ENCODE data around the gene MET. TPM values are rescaled to one million over a fixed set of nuclear protein-coding genes. Genes with fewer than 3 reads are reported as not detected.

MET gene
- total RNA-seq, 2 donors from 2014 or later, result 15.8 to 18.6 TPM

DNA sequence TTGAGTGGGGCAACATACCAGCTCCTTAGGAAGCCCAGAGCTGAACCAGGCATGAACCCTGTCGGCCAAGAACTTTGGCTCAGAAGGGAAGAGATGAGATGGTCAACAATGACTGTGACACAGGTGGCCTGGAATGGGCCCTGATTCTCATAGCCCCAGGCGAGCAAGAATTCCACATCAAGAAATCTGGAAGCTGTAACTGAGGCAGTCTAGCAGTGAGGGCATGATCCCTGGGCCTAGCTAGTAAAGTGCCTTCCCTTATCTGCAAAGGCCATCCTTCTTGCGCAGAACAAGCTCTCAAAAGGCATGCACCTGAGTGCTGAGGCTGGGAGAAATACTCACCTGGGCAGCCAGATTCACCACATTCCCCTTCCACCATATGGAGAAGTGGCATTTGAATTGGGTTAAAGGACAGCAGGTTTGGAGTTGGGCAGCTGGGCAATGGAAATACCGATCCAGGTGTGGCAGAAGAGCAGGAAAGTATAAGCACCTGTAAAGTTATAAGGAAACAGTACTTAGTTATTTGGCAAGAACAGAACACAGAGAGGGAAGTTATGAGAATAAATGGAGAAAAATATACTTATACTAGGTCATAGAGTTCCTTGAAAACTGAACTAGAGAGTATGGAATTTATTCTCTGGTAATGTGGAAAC, 111.8 kb downstream of the MET start:
- TF ChIP-seq, protein P1, sequence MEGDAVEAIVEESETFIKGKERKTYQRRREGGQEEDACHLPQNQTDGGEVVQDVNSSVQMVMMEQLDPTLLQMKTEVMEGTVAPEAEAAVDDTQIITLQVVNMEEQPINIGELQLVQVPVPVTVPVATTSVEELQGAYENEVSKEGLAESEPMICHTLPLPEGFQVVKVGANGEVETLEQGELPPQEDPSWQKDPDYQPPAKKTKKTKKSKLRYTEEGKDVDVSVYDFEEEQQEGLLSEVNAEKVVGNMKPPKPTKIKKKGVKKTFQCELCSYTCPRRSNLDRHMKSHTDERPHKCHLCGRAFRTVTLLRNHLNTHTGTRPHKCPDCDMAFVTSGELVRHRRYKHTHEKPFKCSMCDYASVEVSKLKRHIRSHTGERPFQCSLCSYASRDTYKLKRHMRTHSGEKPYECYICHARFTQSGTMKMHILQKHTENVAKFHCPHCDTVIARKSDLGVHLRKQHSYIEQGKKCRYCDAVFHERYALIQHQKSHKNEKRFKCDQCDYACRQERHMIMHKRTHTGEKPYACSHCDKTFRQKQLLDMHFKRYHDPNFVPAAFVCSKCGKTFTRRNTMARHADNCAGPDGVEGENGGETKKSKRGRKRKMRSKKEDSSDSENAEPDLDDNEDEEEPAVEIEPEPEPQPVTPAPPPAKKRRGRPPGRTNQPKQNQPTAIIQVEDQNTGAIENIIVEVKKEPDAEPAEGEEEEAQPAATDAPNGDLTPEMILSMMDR (IDR thresholded peaks at IDR 0.05), result no peak
- no peak for ATAC-seq (ENCODE audit: insufficient number of reproducible peaks, low FRiP score, low read depth)
- no peaks in the 10 kb centered on the region for H3K36me3 ChIP-seq
- no peaks in the 10 kb centered on the region for H3K9me3 ChIP-seq
- no peak for DNase-seq (ENCODE audit: low spot score)
- H3K4me3 ChIP-seq, result no peak overlapping the region
- H3K27ac ChIP-seq, result no peak overlapping the region
- H3K27me3 ChIP-seq (replicated peaks; ENCODE audit: insufficient read depth), result no peaks in the 10 kb centered on the region
- peaks cover 9 to 35% of the 10 kb centered on the region in 2 donors for H3K4me1 ChIP-seq (ENCODE audit: control insufficient read depth in 1 of 2, low read depth in 2 of 2)

DNA sequence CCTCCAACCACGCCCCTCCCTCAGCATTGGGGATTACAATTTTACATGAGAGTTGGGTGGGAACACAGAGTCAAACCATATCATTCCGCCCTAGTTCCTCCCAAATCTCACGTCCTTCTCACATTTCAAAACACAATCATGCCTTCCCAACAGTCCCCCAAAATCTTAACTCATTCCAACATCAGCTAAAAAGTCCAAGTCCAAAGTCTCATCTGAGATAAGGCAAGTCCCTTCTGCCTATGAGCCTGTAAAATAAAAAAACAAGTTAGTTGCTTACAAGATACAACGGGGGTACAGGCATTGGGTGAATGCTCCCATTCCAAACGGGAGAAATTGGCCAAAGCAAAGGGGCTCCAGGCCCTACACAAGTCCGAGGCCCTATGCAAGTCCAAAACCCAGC, 112.7 kb downstream of the MET start:
- TF ChIP-seq, protein P1 (IDR thresholded peaks at IDR 0.05), result no peak
- no peak for DNase-seq (ENCODE audit: low spot score)
- Histone ChIP-seq H3K4me3 (no peak overlapping the region), H3K27ac (no peak overlapping the region), H3K9me3 (no peaks in the 10 kb centered on the region), H3K36me3 (no peaks in the 10 kb centered on the region), H3K27me3 (replicated peaks; ENCODE audit: insufficient read depth) (no peaks in the 10 kb centered on the region), H3K4me1 (ENCODE audit: control insufficient read depth in 1 of 2, low read depth in 2 of 2) (peaks cover 9 to 32% of the 10 kb centered on the region in 2 donors)
- ATAC-seq (ENCODE audit: insufficient number of reproducible peaks, low FRiP score, low read depth), result no peak

DNA sequence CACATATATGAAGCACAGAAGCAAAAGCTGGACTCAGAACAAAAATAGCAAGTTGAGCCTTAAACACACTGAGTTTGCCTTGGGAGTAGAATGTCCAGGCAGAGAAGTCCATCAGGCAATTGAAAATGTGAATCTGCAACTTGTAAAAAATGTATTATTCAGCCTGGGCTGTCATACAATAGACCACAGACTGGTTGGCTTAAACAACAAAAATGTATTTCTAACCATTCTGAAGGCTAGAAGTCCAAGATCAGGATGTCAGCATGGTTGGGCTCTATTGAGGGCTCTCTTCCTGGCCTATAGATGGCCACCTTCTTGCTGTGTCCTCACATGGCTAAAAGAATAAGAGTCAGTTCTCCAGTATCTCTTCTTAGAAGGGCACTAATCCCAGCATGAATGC, 113.8 kb downstream of the MET start:
- DNase-seq (ENCODE audit: low spot score) (no peak), ATAC-seq (ENCODE audit: insufficient number of reproducible peaks, low FRiP score, low read depth) (no peak)
- Histone ChIP-seq H3K27ac (no peak overlapping the region), H3K36me3 (no peaks in the 10 kb centered on the region), H3K4me1 (ENCODE audit: control insufficient read depth in 1 of 2, low read depth in 2 of 2) (peaks cover 3 to 20% of the 10 kb centered on the region in 2 donors), H3K27me3 (replicated peaks; ENCODE audit: insufficient read depth) (no peaks in the 10 kb centered on the region), H3K9me3 (no peaks in the 10 kb centered on the region), H3K4me3 (no peak overlapping the region)
- TF ChIP-seq, protein P1 (IDR thresholded peaks at IDR 0.05), result no peak

DNA sequence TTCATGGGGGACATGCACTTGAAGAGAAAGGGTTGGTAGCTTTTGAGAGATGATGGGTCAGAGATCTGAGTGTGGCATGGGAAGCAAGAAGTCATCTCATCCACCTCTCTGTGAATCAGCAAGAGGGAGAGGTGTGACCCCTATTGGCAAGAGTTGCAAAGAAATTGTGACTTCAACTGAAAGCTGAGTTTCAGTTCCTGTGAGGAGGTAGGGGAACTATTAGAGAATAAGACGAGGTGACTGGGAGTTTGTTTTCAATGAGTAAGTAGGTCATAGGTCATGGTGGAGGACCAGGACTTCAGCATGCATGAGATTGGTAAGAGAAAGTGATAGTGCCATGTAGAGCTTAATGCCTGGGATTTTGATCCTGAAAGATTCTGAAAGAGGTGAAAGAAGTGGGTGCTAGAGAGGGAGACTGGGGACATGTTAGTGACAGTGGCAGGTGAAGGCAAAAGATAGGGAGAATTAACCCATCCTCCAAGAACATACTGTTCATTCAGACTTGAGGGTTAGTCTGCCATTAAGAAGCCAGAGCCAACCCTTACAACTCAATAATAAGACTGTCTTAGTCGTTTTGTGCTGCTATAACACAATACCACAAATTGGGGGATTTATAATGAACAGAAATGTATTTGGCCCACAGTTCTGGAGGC, 114.9 kb downstream of the MET start:
- TF ChIP-seq, protein P1 (IDR thresholded peaks at IDR 0.05), result no peak
- ATAC-seq (ENCODE audit: insufficient number of reproducible peaks, low FRiP score, low read depth), result no peak

DNA sequence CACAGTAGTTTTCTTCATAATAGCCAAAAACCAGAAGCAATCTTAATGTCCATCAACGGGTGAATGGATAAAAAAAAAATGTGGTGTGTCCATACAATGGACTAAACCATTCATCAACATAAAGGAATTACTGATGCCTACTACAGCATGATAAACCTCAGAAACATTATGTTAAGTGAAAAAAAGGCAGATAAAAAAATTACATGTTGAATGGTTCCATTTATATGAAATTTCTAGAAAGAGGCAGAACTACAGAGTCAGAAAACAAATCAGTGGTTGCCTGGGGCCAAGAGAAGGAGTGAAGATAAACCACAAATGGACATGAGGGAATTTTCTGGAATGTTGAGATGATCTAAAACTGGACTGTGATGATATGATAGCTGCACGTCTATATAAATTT, 115.9 kb downstream of the MET start:
- no peak for DNase-seq (ENCODE audit: low spot score)
- no peaks in the 10 kb centered on the region for H3K27me3 ChIP-seq (replicated peaks; ENCODE audit: insufficient read depth)
- no peaks in the 10 kb centered on the region for H3K36me3 ChIP-seq
- no peak overlapping the region for H3K4me3 ChIP-seq
- H3K4me1 ChIP-seq (ENCODE audit: control insufficient read depth in 1 of 2, low read depth in 2 of 2), result no peaks in the 10 kb centered on the region
- no peak for ATAC-seq (ENCODE audit: insufficient number of reproducible peaks, low FRiP score, low read depth)
- TF ChIP-seq, protein P1 (IDR thresholded peaks at IDR 0.05), result no peak
- no peak overlapping the region for H3K27ac ChIP-seq
- no peaks in the 10 kb centered on the region for H3K9me3 ChIP-seq

More for the DNA sequence above, 114.9 kb downstream of the MET start:
- H3K4me1 ChIP-seq (ENCODE audit: control insufficient read depth in 1 of 2, low read depth in 2 of 2), result peaks cover 0 to 10% of the 10 kb centered on the region in 2 donors
- H3K4me3 ChIP-seq, result no peak overlapping the region
- no peaks in the 10 kb centered on the region for H3K27me3 ChIP-seq (replicated peaks; ENCODE audit: insufficient read depth)
- H3K27ac ChIP-seq, result no peak overlapping the region
- no peaks in the 10 kb centered on the region for H3K36me3 ChIP-seq
- no peak for DNase-seq (ENCODE audit: low spot score)
- H3K9me3 ChIP-seq, result no peaks in the 10 kb centered on the region

Data from thoracic aorta (tissue), 2 donors.